Measurements from ENCODE around the gene FOXF1.

FOXF1 gene

GRCh38 chr16:86498671-86499439 is 11.5 kb upstream of the FOXF1 start:
- TF ChIP-seq CTCF (IDR thresholded peaks at IDR 0.05; ENCODE audit: low read depth, low read length) = no peak
- H3K4me3 ChIP-seq (ENCODE audit: low read depth, low read length) = no peak overlapping the region
- in situ Hi-C loops (cut with HindIII; ENCODE audit: low sequenced_read_pairs) = no loop called here
- DNase-seq (ENCODE audit: low read depth, low spot score) = no peak

- no peak overlapping the region for H3K4me3 ChIP-seq (ENCODE audit: low read depth, low read length)
- in situ Hi-C loops (cut with HindIII; ENCODE audit: low sequenced_read_pairs) = no loop called here
- no peak for TF ChIP-seq CTCF (IDR thresholded peaks at IDR 0.05; ENCODE audit: low read depth, low read length)
- DNase-seq (ENCODE audit: low read depth, low spot score) = no peak
Measured at GRCh38 chr16:86499440-86499786, 10.9 kb upstream of the FOXF1 start.

- no peak for DNase-seq (ENCODE audit: low read depth, low spot score)
- in situ Hi-C loops (cut with HindIII; ENCODE audit: low sequenced_read_pairs) = no loop called here
- no peak overlapping the region for H3K4me3 ChIP-seq (ENCODE audit: low read depth, low read length)
- TF ChIP-seq CTCF (IDR thresholded peaks at IDR 0.05; ENCODE audit: low read depth, low read length) = no peak
Measured at GRCh38 chr16:86499889-86500707, 10.2 kb upstream of the FOXF1 start.

- H3K4me3 ChIP-seq (ENCODE audit: low read depth, low read length) = no peak overlapping the region
- DNase-seq (ENCODE audit: low read depth, low spot score) = no peak
- TF ChIP-seq CTCF (IDR thresholded peaks at IDR 0.05; ENCODE audit: low read depth, low read length) = no peak
- in situ Hi-C loops (cut with HindIII; ENCODE audit: low sequenced_read_pairs) = no loop called here
Measured at GRCh38 chr16:86500708-86501510, 9.4 kb upstream of the FOXF1 start.

- no peak for TF ChIP-seq CTCF (IDR thresholded peaks at IDR 0.05; ENCODE audit: low read depth, low read length)
- in situ Hi-C loops (cut with HindIII; ENCODE audit: low sequenced_read_pairs) = no loop called here
- DNase-seq (ENCODE audit: low read depth, low spot score) = no peak
- H3K4me3 ChIP-seq (ENCODE audit: low read depth, low read length) = no peak overlapping the region
Measured at GRCh38 chr16:86501989-86502855, 8.1 kb upstream of the FOXF1 start.
